ENCODE data around the gene POLH. TPM values are rescaled to one million over a fixed set of nuclear protein-coding genes. Genes with fewer than 3 reads are reported as not detected.

The POLH gene
- total and polyA plus RNA-seq, 10 of the 15 experiments (the other 5 are each of a cell fraction or from before 2014, with no cell fraction given), result 5.5 to 33.6 (median 18.6) TPM

DNA sequence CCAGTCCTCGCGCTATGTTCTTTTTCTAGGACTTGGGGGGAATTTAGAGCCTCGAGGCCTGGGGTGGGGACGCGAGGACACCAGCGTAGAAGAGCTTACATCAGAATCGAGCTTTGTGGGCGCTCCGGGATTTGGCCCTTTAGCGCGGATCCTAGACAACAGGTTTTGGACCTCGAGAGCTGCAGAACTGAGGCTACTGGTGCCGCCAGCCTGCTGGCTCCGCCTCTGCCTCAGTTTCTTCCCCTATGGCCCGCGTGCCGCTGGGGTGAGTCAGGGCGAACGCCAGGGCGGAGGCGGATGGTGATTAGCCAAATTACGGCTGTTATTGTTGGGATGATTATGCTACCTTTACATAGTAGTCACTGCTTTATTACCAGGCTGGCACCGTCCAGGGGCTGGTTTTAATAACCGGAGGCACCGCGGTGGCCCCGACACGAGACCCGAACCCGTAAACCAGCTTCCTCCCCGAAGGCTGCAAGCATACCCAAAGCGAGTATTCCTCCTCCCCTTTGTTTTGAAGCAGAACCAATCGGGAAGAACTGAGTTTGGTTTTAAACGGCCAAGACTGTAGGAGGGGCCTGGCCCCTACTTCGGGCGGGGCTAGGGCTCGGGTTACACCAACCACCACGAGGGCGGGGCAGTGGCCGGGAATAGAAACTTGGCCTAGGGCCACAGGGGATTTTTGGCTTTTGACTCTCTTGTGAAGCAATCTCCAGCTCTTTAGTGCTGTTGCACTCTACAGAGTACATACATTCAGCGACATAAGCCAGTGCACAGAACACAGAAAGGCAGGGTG is 53.7 kb downstream of the POLH start (continued):
- TF ChIP-seq, protein P1, sequence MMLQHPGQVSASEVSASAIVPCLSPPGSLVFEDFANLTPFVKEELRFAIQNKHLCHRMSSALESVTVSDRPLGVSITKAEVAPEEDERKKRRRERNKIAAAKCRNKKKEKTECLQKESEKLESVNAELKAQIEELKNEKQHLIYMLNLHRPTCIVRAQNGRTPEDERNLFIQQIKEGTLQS (IDR thresholded peaks at IDR 0.05; ENCODE audit: borderline replicate concordance, extremely low read depth, low read depth, low read length), result no peak
- no peak for TF ChIP-seq BCL11A (IDR thresholded peaks at IDR 0.05; ENCODE audit: low read depth, low read length)
- TF ChIP-seq PML (IDR thresholded peaks at IDR 0.05; ENCODE audit: low read length), result peak; percentile 47; the same call in 1 of the 2 replicates
- TF ChIP-seq ZNF24 (IDR thresholded peaks at IDR 0.05), result 0 out of 2 replicates have a peak, but pooled peaks have one; percentile 7
- TF ChIP-seq MTA3 (IDR thresholded peaks at IDR 0.05; ENCODE audit: borderline replicate concordance, low read length), result no peak
- peak; percentile 12; the same call in 1 of the 2 replicates for TF ChIP-seq SPI1 (IDR thresholded peaks at IDR 0.05; ENCODE audit: borderline replicate concordance, insufficient read depth, low read depth, low read length)
- no peak for TF ChIP-seq ZZZ3 (IDR thresholded peaks at IDR 0.05; ENCODE audit: control insufficient read depth, insufficient read length, low read depth)
- TF ChIP-seq RUNX3 (IDR thresholded peaks at IDR 0.05; ENCODE audit: low read length), result peak; percentile 60
- TF ChIP-seq NRF1 (conservative IDR thresholded peaks at IDR 0.05; ENCODE audit: low read depth, low read length), result no peak
- no peak for TF ChIP-seq TCF7 (IDR thresholded peaks at IDR 0.05; ENCODE audit: borderline replicate concordance)
- TF ChIP-seq SMC3 (IDR thresholded peaks at IDR 0.05; ENCODE audit: borderline replicate concordance, low read length), result no peak
- no peak for TF ChIP-seq MYB (IDR thresholded peaks at IDR 0.05; ENCODE audit: borderline replicate concordance, low read depth, low read length)
- TF ChIP-seq PAX8 (IDR thresholded peaks at IDR 0.05), result no peak
- peak; percentile 62; the same call in 1 of the 2 replicates for TF ChIP-seq LARP7 (IDR thresholded peaks at IDR 0.05)
- TF ChIP-seq, protein P2, sequence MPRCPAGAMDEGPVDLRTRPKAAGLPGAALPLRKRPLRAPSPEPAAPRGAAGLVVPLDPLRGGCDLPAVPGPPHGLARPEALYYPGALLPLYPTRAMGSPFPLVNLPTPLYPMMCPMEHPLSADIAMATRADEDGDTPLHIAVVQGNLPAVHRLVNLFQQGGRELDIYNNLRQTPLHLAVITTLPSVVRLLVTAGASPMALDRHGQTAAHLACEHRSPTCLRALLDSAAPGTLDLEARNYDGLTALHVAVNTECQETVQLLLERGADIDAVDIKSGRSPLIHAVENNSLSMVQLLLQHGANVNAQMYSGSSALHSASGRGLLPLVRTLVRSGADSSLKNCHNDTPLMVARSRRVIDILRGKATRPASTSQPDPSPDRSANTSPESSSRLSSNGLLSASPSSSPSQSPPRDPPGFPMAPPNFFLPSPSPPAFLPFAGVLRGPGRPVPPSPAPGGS (IDR thresholded peaks at IDR 0.05; ENCODE audit: borderline replicate concordance, insufficient read depth, low read depth, low read length, poor library complexity, severe bottlenecking), result no peak
- TF ChIP-seq PAX5 (IDR thresholded peaks at IDR 0.05; ENCODE audit: borderline replicate concordance, low read depth, low read length), result 0 out of 2 replicates have a peak, but pooled peaks have one; percentile 13
- TF ChIP-seq CREB1 (IDR thresholded peaks at IDR 0.05; ENCODE audit: low read depth), result peak; percentile 57; the same call in 1 of the 2 replicates
- no peak for TF ChIP-seq GABPA (IDR thresholded peaks at IDR 0.05; ENCODE audit: low read depth)
- 0 out of 2 replicates have a peak, but pooled peaks have one; percentile 26 for TF ChIP-seq MEF2A (IDR thresholded peaks at IDR 0.05; ENCODE audit: insufficient read depth, low read depth, low read length)
- TF ChIP-seq RELA (IDR thresholded peaks at IDR 0.05; ENCODE audit: borderline replicate concordance, partially characterized antibody), result peak; percentile 70
- TF ChIP-seq NR2F1 (conservative IDR thresholded peaks at IDR 0.05), result 0 out of 2 replicates have a peak, but pooled peaks have one; percentile 41
- no peak for TF ChIP-seq STAT3 (IDR thresholded peaks at IDR 0.05; ENCODE audit: low read depth, low read length)
- no peak for TF ChIP-seq USF2 (IDR thresholded peaks at IDR 0.05; ENCODE audit: borderline replicate concordance, low read depth, low read length)
- TF ChIP-seq CHD1 (IDR thresholded peaks at IDR 0.05; ENCODE audit: low read depth, low read length), result no peak
- no peak for TF ChIP-seq JUNB (IDR thresholded peaks at IDR 0.05)
- peak; percentile 57 for TF ChIP-seq SMAD5 (IDR thresholded peaks at IDR 0.05; ENCODE audit: low read depth)
- peak; percentile 55; the same call in 1 of the 2 replicates for TF ChIP-seq RB1 (IDR thresholded peaks at IDR 0.05; ENCODE audit: borderline replicate concordance)
- TF ChIP-seq BHLHE40 (IDR thresholded peaks at IDR 0.05; ENCODE audit: borderline replicate concordance in 1 of 2, low read depth in 2 of 2, low read length in 1 of 2), result peak in 1 of 2 experiments; percentile 69; a peak in 2 of 4 replicates
- TF ChIP-seq SIN3A (IDR thresholded peaks at IDR 0.05; ENCODE audit: low read depth, low read length), result no peak
